NOMO-1 treated with DMSO at 0.1 percent for 48 hours (cell line): Measurements from ENCODE around the gene TMED1.
"Not testable (repeated sequence)": the region's sequence is repeated elsewhere in the genome, so short reads cannot be mapped to it uniquely, and the experiment has no call there.

Source experiments
- DNase-seq: peaks from one replicate; lab custom pipeline; 2025; ENCODE audit not compliant: unreplicated experiment; lab: John Stamatoyannopoulos, UW

The TMED1 gene

DNA sequence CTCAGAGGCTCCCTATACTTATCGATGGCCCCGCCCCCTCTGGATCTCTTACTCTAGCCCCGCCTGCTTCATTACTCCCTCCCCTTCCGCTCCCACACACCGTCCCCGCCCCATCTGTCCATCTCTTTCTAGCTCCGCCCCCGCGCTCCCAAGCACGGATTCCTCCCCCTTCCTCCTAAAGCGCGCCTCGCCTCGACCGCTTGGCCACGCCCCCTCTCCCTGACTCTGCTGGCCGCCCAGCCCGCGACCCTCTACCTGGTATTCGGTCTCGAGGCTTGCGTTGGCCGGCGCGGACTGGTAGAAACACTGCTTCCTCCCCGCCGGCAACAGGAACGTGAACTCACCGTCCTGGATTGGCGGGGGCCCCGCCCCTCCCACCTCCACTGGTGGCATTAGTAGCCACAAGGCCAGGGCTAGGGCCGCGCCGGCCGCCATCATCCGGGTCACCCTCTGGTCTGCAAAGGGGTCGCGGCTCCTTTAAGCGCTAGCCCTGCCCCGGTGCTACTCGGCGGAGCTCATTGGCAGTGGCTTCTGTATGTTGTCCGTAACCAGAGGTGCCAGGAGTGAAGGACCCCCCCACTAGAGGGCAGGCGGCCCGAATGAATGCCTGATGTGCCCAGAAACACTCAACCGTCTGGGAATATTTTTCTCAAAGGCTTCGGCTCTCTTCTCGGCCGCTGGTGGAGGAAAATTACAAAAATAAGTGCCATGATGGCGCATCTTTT lies at the start of gene TMED1:
TMED1 (minus strand) TSS at position 459 of the 725 bp plus-strand sequence; CDS start at position 438, 21 bp downstream.
- DNase-seq: peak; percentile 99

GRCh38 chr19:10885201-10886169 lies 49.5 kb upstream of the TMED1 start:
- no peak for DNase-seq

- DNase-seq: no peak
Measured at GRCh38 chr19:10884274-10884673, 48.3 kb upstream of the TMED1 start.

DNA sequence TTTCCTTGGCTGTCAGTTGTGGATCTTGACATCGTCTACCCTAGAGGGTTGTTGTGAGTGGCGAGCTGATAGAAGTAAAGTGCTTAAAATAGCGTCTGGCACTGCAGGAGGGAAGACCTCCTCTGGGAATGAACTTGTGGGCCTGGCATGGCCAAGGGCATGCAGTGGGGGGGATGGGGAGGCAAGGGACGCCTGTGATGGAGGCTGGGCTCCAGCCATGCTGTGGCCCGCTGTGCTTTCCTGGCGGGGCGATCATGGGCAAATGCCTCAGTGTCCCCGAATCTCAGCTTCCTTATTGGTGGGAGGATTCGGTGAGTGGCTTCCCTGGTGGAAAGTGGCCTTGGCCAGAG lies 46.1 kb upstream of the TMED1 start:
- DNase-seq: no peak

DNA sequence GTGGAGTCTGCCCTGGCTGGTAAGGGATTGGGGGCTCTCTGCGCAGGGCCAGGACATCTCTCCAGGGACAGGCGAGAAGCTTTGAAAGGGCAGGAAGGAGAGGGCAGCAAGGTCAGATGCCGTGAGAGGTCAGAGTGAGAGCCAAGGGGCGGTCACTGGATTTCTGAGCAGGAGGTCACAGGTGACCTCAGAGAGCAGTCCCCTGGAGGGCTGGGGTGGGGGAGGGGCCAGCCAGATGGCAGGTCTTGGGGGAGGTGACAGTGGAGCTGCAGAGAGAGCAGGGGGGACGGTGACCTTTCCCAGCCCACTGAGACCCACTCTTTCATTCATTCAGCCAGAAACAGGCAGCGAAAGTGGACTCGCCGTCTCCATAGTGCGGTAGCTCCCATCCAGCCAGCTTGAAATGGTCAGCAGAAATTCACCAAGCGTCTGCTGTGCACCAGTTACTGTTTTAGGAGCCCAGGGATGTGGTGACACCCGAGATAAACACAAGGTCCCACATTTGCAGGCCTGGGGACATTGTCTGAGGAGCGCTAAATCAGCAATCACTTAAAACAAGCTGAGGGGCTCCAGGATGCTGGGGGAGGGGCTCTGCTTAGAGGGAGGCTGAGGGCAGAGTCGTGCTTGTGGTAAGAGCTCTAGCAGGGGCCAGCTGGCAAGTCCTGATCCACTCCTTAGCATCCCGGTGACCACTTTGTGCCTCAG lies 45.5 kb upstream of the TMED1 start:
- DNase-seq: no peak

- no peak for DNase-seq
Measured at GRCh38 chr19:10878253-10878652, 42.2 kb upstream of the TMED1 start.

DNA sequence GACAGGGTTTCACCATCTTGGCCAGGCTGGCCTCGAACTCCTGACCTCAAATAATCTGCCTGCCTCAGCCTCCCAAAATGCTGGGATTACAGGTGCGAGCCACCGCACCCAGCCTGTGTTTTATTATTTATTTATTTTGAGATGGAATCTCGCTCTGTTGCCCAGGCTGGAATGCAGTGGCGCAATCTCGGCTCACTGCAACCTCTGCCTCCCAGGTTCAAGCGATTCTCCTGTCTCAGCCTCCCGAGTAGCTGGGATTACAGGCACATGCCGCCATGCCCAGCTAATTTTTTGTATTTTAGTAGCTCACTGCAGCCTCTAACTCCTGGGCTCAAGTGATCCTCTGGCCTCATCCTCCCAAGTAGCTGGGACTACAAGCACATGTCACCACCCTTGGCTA lies 41.6 kb upstream of the TMED1 start:
- DNase-seq: not testable (repeated sequence)

DNA sequence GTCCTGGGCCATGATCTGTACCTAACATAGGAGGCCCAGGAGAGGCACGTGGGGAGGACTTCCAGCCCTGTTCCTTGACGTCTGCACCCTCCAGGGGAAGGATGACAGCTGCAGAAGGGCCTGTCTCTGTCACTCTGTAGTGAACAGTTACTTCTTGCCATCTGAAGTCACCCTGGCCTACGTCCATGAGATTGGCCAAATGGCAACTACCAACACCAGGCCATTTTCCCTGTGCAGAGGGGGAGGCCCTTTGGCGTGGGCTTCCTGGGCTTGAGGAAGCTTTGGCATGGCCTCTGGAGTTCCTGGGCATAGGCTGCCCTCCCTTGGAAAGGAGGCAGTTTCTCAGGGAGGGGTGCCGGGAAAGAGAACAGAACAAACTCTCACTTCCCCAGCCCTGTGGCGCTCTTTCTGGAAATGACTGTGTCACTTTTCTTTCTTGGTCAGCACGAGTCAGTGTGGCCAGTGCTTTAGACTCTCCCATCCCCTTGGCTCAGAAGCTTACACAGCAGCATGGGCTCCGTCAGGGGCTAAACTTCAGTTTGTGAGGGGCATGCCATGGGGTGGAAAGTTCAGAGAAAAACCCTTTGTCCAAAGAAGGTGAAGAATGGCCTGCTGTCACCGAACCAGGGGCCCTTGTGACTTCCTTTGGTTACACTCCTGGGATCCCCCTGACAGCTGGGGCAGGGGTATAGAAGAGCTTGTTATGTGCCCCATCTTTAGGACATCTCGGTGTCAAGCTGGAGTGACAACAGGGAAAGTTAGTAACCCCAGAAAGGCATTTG lies 40.6 kb upstream of the TMED1 start:
- DNase-seq: no peak

GRCh38 chr19:10874024-10874423 lies 38.0 kb upstream of the TMED1 start:
- DNase-seq: no peak

- DNase-seq: no peak
Measured at GRCh38 chr19:10872546-10873107, 36.6 kb upstream of the TMED1 start.

GRCh38 chr19:10871711-10872545 lies 35.9 kb upstream of the TMED1 start:
- DNase-seq: no peak

DNA sequence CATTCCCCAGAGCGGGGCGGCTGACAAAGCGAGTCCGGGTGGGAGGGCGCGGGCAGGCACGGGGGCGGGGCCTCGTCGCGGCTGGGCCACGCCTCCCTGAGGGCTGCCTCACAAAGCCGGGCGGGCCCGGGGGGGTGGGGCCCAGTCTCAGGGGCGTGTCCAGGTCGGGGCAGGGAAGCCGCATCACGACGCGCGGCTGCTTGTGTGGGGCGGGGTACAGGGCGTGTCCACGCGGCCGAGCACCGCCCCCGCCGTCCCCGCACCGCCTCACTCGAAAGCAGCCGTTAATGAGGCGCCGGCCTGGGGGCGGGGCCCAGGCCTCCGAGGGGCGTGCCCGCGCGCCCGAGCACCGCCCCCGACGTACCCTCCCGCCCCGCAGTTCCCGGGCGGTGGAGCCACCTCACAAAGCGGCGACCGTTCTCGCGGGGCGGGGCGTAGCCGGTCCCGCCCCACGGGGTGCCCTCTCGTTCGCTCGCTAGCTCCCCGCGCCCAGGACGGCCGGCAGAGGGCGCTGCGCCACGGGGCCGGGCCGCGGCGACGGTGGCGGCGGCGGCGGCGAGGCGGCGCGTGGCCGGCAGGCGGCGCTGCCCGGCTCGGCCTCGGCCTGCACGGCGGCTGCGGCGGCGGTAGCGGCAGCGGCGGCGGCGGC lies 35.1 kb upstream of the TMED1 start, which contains the start of gene CARM1:
CARM1 (plus strand) TSS at position 599 of the 649 bp plus-strand sequence. CDS start 150 bp downstream, outside the sequence.
- peak; percentile 98 for DNase-seq

GRCh38 chr19:10870501-10870954 lies 34.5 kb upstream of the TMED1 start:
- DNase-seq: no peak

- not testable (repeated sequence) for DNase-seq
Measured at GRCh38 chr19:10869872-10870311, 33.9 kb upstream of the TMED1 start.

DNA sequence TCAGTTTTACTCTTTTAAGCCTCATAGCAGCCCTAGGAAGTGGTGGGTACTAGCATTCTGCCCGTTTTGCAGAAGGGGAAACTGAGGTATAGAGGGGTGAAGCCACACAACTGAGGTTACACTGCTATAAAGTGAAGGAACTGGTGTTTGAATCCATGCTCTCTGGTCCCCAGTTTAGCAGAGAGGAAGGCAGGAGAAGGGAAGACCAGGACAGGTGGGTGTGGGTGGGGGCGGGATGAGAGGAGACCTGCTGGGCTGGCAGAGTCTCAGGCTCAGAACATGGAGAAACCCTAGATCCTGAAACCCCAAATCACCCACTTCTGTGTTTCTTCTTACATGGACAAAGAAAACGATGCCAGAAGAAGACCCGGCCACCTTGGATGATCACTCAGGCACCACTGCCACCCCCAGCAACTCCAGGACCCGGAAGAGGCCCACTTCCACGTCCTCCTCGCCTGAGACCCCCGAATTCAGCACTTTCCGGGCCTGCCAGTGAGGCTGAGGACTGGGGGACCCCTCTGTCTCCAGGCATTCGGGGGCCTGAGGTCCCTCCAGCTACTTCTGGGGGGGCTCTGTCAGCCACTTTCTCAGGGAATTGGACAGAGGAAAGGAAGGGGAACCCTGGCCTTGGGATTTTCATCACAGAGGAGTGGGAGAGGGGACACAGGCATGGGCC lies 33.0 kb upstream of the TMED1 start:
- no peak for DNase-seq

GRCh38 chr19:10866495-10866894 lies 30.5 kb upstream of the TMED1 start:
- no peak for DNase-seq

- DNase-seq: peak; percentile 69
Measured at GRCh38 chr19:10864538-10864899, 28.5 kb upstream of the TMED1 start.

DNA sequence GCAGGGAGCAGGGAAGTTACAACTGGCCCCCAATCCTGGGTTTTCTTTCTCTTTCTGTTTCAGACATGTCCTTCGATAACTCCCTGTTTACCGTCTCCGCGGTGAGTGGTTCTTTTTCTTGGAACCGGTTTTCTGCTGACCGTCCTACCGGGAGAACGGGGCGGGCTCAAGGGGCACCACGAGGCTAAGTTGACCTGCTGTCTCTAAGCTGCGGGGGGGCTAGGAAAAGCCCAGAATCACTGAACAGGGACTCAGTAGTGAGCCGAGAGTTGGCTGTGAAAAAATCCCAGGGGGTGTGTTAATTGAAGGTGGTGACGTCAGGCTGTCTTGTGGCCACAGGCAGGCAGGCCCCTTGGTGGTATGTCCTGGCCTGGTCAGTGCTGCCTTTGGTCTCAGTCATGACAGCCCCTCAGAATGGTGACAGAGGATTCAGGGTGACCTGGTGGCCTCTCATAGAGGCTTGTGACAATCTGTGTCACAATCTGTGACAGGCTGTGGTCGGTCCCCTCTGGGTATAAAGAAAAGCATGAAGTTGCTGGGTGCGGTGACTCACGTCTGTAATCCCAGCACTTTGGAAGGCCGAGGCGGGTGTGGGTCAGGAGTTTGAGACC lies 27.2 kb upstream of the TMED1 start:
- DNase-seq: no peak
